GM18861 (cell line): ENCODE results near the gene CD81.

Experiments
- ATAC-seq: cut with Tn5 transposase; IDR thresholded peaks from one replicate; pipeline ENCODE4 v1.9.1; 2021; ENCODE audit not compliant: unreplicated experiment

CD81 gene

GRCh38 chr11:2402890-2403645, 26.0 kb downstream of the CD81 start:
- no peak for ATAC-seq

GRCh38 chr11:2404735-2405196, 27.7 kb downstream of the CD81 start:
- no peak for ATAC-seq

GRCh38 chr11:2406451-2406850, 29.3 kb downstream of the CD81 start:
- ATAC-seq: no peak

- ATAC-seq: no peak
Observed at GRCh38 chr11:2406878-2407410, 29.8 kb downstream of the CD81 start.

- ATAC-seq: no peak
Observed at GRCh38 chr11:2408671-2409070, 31.6 kb downstream of the CD81 start.

- ATAC-seq: no peak
Observed at GRCh38 chr11:2409126-2409525, 32.0 kb downstream of the CD81 start.

- no peak for ATAC-seq
Observed at GRCh38 chr11:2409611-2410468, 32.7 kb downstream of the CD81 start.

GRCh38 chr11:2410616-2411015, 33.5 kb downstream of the CD81 start:
- no peak for ATAC-seq

- ATAC-seq: no peak
Observed at GRCh38 chr11:2411446-2412305, 34.6 kb downstream of the CD81 start.

GRCh38 chr11:2412323-2412722, 35.2 kb downstream of the CD81 start:
- ATAC-seq: no peak

GRCh38 chr11:2413742-2414579, 36.9 kb downstream of the CD81 start:
- no peak for ATAC-seq

GRCh38 chr11:2414616-2415015, 37.5 kb downstream of the CD81 start:
- no peak for ATAC-seq

GRCh38 chr11:2415171-2415570, 38.1 kb downstream of the CD81 start:
- ATAC-seq: no peak

GRCh38 chr11:2415601-2416380, 38.7 kb downstream of the CD81 start:
- ATAC-seq: no peak

GRCh38 chr11:2416765-2417164, 39.7 kb downstream of the CD81 start:
- no peak for ATAC-seq

GRCh38 chr11:2417856-2418692, 41.0 kb downstream of the CD81 start:
- ATAC-seq: no peak

GRCh38 chr11:2418693-2419360, 41.7 kb downstream of the CD81 start:
- no peak for ATAC-seq
